ENCODE results near the gene SPEM3.

DNA sequence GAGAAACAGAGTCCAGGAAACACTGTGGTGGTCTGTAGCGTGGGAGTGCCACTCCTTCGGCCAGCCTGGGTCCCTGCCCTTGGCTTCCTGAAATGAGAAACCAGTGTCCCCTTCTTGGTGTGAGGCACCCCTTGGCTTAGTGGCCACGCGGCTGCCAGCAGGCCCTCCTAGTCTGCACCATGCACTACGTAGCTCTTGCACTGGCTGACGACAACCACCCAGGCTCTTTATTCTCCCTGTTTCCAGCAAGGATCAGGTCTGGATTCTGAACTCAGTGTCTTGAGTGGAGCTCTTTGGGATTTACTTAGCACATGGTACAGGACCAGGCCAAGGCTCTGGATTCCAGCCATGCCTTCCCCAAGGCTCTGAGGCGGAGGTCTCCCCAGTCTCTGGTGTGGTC lies 1.1 kb upstream of the SPEM3 start:
- TF ChIP-seq, protein P1, sequence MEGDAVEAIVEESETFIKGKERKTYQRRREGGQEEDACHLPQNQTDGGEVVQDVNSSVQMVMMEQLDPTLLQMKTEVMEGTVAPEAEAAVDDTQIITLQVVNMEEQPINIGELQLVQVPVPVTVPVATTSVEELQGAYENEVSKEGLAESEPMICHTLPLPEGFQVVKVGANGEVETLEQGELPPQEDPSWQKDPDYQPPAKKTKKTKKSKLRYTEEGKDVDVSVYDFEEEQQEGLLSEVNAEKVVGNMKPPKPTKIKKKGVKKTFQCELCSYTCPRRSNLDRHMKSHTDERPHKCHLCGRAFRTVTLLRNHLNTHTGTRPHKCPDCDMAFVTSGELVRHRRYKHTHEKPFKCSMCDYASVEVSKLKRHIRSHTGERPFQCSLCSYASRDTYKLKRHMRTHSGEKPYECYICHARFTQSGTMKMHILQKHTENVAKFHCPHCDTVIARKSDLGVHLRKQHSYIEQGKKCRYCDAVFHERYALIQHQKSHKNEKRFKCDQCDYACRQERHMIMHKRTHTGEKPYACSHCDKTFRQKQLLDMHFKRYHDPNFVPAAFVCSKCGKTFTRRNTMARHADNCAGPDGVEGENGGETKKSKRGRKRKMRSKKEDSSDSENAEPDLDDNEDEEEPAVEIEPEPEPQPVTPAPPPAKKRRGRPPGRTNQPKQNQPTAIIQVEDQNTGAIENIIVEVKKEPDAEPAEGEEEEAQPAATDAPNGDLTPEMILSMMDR (IDR thresholded peaks at IDR 0.05), result no peak
- no peak for TF ChIP-seq EZH2 (IDR thresholded peaks at IDR 0.05)
- TF ChIP-seq EZH2phosphoT487 (IDR thresholded peaks at IDR 0.05), result no peak
